NCI-H524 treated with DMSO at 0.1 percent for 48 hours (cell line): Measurements from ENCODE around the gene RNF186.
"Not testable (repeated sequence)": the region's sequence is repeated elsewhere in the genome, so short reads cannot be mapped to it uniquely, and the experiment has no call there.

ENCODE experiments used
- DNase-seq: peaks from one replicate; lab custom pipeline; 2025; lab: John Stamatoyannopoulos, UW

The RNF186 gene

GRCh38 chr1:19814681-19815503, at the start of gene RNF186:
Gene RNF186 (minus strand): TSS chr1:19815283. CDS start chr1:19815101, 182 bp downstream.
- no peak for DNase-seq

- no peak for DNase-seq
Observed at GRCh38 chr1:19864570-19865160, 49.6 kb upstream of the RNF186 start.

- DNase-seq: no peak
Observed at GRCh38 chr1:19862944-19863343, 47.9 kb upstream of the RNF186 start.

GRCh38 chr1:19861842-19862530, 46.9 kb upstream of the RNF186 start:
- no peak for DNase-seq

DNA sequence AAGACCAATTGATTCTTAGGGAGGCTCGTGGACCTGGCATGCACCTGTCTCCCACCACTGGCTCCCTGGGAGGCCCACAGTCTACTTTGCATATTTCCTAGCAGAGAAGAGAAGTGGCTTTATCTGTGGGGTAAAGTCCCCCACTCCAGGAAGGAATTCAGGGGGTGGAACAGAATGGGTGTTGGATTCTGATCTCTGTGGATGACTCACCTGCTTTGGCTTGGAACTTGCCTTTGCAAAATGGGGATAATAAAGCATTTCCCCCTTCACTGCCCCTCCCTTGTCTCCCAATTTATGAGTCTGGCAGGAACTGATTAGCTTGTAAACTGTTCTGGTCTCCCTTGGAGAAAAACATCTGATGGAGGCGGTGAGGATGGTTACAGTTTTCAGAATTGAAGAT, 46.0 kb upstream of the RNF186 start:
- DNase-seq: no peak

DNA sequence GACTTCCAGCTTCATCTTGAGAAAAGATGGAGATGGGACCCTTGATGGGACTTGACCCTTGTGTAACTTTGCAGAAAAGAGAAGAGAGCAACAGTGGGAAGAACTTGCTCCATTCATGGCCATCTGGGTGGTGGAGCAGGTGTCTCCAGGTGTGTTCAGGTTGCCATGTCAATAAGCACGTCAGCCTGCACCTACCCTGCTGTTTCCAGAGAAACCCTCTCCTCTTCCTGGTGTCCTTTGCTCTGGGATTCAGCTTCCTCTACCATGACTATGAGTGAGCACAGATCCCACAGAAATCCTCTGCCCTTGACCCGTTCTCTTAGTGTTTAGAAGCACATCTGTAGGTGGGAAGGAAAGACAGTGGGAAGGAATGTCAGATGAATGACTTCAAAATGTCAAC, 45.3 kb upstream of the RNF186 start:
- DNase-seq: no peak

DNA sequence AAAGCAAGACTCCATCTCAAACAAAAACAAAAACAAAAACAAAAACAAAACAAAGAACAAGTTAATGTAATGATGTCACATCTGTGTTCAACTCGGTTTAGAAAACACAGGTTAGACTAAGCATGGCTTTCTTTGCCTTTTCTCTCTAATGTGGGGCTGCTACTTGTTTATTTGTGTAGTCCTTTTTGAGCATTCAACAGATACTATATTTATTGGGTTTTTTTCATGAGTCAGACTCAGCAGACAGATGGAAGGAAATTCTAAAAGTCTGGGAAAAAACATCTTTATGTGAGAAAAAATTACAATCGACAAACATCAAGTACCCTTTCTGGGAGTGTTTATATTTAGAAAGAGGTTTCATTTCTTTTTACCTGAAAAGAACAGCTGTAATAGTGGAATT, 44.8 kb upstream of the RNF186 start:
- DNase-seq: no peak

DNA sequence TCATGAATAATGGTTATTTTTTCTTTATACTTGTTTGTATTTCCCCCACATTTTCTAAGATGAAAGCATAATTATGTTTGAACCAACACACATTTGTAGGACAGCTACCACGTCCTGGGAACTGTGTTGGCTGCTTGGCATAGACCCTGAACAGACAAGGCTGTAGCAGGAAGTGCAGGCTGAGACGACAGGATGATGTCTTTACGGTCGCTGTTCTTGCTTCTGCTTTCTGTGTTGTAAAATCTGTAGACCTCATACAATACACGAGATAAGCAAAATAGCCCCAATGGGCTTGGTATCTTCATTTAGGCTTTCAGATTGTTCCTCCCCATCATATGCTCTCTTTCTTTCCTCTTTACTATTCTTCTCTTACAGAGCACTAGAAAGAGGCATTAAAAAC, 43.8 kb upstream of the RNF186 start:
- DNase-seq: no peak

DNA sequence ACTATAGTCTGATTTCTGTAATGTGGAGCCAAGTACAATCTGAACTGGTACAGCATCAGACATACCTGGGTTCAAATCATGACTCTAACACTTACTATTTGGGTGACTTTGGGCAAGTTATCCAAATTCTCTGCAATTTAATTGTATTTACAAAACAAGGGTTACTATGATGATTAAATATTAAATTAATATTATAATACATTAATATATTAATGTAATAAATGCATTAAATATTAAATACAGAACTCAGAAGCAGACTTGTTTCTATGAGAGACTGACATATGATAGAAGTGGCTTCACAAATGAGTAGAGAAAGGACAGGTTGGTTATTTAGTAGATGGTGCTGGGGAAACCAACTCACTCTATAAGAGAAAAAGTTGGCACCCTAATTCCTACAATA, 39.8 kb upstream of the RNF186 start:
- no peak for DNase-seq

DNA sequence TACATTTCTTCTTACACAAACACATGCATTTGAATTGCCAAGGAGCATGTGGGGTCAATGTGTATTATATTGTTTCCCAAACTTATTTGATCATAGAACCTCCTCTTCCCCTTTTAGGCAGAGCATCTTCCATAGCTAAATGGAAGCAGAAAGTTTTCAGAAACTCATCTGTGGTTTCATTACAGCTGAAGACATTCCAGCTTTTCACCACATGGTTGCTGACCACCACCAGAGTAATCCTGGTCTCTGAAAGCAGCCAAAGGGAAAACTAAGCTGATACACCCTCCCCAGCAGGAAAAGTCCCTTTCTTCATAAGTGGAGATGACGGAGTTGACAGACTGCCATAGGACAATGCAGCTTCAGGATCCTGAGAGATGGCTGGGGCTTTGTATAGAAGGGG, 37.0 kb upstream of the RNF186 start:
- DNase-seq: no peak

DNA sequence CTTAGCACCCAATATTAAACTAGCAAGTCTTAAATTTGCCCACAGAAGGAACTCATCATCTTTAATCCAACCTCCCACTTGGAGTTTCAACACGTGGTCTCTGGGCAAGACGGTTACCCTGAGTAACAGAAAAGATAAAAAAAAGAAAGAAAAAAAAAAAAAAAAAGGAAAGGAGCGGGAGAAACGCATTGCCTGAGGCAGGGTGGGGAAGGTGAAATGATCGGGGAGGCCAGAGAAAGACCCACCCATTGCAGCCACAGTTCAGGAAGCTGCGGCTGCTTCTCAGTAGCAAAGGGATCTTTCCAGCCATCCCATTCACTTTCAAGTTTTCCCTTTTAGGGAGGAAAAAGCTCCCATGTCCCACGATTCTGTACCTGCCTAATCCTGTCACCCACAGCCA, 35.1 kb upstream of the RNF186 start:
- no peak for DNase-seq

- not testable (repeated sequence) for DNase-seq
Observed at GRCh38 chr1:19849307-19849706, 34.2 kb upstream of the RNF186 start.

- DNase-seq: not testable (repeated sequence)
Observed at GRCh38 chr1:19847334-19847733, 32.3 kb upstream of the RNF186 start.

DNA sequence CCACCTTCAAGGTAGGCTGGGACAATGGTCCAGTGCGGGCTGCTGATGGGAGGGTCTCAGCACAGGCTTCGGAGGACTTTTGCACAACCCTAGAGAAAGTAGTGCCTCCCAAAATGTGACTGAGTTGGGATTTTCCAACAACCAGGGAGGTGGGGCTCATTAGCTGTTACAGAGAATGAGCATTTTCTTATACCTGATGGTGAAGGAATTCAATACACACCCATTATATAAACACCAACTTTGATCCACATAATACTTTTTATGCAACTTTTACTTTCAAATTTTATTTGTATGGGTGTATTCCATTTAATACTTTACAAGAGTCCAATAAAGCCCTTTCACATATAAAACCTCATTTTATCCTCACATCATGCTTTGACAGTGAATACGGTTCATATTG, 31.3 kb upstream of the RNF186 start:
- DNase-seq: no peak

DNA sequence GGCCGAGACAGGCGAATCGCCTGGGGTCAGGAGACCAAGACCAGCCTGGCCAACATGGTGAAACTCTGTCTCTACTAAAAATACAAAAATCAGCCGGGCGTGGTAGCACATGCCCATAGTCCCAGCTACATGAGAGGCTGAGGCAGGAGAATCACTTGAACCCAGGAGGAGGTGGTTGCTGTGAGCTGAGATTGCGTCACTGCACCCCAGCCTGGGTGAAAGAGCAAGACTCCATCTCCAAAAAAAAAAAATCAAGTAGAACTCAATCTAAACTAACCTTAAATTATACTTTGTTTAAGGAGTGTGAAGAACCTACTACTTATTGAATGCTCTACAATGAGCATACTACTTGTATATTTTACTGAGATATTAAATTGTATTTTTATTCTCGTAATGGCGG, 30.5 kb upstream of the RNF186 start:
- DNase-seq: no peak

DNA sequence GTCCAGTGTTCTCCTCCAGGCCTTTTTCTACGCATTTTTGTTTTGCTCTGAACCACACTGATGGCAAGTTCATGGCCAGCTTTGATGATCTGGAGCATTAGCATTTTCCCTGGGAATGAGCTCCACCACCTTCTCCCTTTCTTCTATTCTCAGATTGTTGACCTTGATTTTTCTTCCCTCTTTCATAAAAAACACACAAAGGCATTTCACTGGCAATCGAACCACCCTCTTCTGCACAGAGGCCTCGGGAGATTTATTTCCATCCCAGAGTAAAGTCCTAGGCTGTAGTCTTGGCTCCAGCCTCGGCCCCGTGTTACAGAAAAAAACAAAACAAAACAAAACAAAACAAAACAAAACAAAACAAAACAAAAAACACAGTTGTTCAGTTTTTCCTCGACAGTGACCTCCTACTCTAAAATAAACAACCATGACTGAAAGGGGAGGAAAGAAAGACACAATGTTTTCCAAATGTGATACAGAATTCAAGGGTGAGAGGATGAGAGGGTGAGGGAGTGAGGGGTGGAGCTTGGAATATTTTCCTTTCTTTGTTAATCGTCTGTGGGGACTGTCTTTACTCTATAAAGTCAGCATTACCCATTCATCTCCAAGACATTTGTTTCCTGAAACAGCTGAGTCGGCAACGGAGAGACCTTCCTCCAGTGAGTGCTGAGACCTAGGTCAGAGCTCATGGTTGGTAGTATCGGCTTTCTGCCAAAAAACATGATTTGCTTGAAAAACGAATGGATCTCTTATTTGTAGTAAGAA, 29.8 kb upstream of the RNF186 start:
- no peak for DNase-seq

DNA sequence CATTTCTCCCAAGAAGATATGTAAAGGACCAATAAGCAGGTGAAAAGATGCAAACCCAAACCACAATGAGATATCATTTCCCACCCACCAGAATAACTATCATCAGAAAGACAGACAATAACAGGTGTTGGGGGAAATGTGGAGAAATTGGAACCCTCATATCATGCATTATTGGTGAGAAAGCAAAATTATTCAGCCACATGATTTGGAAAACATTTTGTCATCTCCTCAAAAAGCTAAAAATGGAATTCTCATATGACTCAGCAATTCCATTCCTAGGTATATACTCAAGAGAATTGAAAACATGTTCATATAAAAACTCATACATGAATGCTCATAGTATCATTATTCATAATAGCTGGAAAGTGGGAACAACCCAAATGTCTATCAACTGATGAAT, 25.1 kb upstream of the RNF186 start:
- no peak for DNase-seq

GRCh38 chr1:19837866-19838265, 22.8 kb upstream of the RNF186 start:
- no peak for DNase-seq

- no peak for DNase-seq
Observed at GRCh38 chr1:19835578-19835977, 20.5 kb upstream of the RNF186 start.

GRCh38 chr1:19831441-19831840, 16.4 kb upstream of the RNF186 start:
- no peak for DNase-seq

- no peak for DNase-seq
Observed at GRCh38 chr1:19828546-19828945, 13.5 kb upstream of the RNF186 start.

DNA sequence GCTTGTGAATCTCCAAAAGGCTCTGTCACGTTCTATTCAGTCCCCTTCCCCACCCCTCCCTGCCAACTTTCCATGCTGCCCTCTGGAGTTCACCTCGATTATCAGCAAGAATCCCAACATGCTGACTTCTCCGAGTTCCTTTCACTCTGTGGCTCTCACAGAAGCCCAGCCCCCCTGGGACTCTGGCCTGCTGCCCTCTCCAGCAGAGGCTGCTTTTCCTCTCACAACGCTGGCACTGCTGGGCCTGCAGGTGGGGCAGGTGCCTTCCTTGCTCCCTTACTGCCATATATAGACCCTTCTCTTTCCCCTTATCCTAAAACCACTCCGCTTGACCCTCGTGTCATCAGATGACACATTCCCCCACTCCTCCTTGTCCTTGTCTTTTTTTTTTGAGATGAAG, 10.2 kb upstream of the RNF186 start:
- no peak for DNase-seq
